Smooth muscle cell of the brain vasculature (primary cell): ENCODE data around the gene PDE11A.
"Not testable (repeated sequence)": the region's sequence is repeated elsewhere in the genome, so short reads cannot be mapped to it uniquely, and the experiment has no call there.

Source experiments
- DNase-seq: peaks from one replicate; pipeline ENCODE4 v3.0.0-alpha.2; 2012; ENCODE audit warnings: low read depth, low spot score

PDE11A gene

DNA sequence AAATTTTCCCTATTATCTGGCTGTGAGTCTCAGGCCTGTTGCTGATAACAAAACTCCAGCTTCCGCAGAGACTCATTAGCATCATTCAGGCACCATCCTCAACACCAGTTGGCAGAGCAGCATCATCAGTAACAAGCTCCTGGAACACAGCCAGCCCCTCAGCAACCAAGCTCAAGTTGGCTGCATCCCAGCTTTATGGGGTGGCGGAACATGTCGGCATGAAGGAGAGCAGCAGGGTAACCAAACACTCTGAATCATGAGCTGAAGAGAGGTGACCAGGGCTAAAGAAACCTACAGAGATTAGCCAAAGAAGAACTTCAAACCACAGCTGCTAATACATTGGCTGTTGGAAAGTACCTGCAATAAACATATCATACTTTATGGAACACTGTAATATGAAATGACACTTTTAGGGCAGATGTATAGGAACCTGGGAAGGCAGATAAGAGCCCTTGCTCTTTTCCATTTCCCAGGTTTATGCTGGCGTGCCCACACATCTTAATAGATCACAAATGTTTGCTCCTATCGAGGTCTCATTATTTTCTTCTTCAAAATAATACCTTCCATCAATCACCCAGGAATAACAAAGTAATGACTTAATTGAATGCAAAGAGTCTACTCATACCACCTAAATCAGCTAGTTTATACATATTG is 63.8 kb downstream of the PDE11A start:
- no peak for DNase-seq

DNA sequence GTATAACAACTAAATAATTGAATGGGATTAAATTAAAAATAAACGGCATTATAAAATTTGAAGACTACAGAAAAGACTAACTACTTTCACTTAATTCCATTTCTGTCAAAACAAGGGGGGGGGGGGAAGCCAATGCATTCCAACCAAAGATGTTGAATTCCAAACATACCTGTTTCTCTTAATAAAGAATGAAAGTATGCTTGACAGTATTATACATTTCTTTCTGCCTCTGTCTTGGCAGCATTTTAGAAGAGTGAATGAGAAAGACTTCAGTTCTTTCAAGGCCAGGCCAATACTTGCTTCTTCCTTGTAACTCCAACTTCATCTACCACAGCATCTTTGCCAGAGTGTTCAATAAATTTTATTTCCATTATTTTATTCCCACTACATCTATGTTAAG is 65.9 kb downstream of the PDE11A start:
- no peak for DNase-seq

DNA sequence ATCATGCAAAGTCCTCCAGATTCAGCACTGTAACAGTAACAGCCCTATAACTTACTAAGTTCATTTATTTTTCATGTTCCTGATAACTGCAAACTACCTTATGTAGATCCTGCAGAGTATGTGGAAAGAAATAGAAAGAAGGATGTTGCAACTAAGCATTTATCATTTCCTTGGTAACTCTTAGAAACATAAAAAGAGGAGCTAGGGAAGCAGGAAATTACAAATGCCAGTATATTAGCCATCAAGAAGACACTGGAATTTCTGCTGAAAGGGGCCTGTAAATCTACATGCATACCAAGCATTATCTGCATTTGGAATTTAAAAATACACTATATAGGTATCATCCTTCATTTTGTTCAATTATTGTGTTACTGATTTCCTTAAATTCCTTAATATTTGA is 66.8 kb downstream of the PDE11A start:
- DNase-seq, result no peak

DNA sequence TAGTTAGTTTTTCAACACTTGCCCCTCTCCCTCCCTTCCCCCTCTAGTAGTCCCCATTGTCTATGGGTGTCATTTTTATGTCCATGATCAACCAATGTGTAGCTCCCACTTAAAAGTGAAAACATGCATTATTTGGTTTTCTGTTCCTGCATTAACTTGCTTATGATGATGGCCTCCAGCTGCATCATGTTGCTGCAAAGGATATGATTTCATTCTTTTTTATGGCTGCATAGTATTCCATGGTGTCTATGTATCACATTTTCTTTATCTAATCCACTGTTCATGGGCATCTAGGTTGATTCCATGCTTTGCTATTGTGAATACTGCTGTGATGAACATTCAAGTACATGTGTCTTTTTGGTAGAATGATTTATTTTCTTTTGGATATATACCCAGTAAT is 70.5 kb downstream of the PDE11A start:
- no peak for DNase-seq

DNA sequence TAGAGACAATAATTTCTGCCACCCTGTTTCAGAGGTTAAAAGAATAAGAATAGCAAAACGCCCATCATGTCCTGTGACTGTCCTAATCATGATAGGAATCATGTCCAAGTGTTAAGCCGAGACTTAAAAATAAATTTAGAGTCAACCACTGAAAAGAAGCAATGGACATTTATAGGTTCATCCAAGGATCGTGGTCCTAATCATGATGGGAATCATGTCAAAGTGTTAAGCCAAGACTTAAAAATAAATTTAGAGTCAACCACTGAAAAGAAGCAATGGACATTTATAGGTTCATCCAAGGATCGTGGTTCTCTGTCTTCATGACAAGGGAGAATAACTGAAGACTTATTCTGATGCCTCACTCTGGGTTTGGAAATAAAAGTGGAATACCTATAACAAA is 73.6 kb downstream of the PDE11A start:
- DNase-seq, result no peak

DNA sequence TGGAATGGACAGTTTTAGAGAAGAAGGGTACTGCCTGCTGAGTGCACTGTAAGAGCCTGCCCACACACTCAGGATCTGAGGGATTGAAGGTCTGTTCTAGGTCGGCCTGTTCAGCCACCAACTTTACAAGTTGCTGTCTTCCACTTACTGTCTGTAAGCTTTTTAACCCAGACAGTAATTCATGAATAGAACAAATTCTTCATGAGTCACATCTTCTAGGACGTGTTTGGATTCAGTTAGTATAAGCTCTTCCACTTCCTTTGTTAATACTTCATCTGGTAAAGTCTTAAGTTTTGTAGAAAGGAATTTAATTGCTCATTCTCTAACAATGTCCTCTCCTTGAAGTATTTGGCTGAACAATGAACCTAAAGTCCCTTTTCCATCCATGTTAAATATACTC is 74.6 kb downstream of the PDE11A start:
- DNase-seq, result no peak

DNA sequence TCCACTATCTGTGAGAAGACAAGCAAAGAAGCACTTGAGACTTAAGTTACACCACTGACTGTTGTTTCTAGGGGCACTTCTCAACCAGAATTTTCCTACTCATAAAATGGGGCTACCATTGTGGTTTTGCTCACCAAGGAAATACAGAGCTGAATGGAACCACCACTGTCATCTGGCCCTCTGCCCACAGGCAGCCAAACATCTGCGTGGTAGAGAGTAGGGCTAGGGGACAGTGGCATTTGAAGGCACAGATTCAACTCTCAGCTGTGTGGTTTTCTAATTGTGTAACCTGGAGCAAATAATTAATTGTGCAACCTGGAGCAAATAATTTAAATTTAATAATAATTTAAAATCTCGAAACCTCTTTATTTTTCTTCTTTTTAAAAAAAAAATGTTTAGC is 79.6 kb downstream of the PDE11A start:
- no peak for DNase-seq

DNA sequence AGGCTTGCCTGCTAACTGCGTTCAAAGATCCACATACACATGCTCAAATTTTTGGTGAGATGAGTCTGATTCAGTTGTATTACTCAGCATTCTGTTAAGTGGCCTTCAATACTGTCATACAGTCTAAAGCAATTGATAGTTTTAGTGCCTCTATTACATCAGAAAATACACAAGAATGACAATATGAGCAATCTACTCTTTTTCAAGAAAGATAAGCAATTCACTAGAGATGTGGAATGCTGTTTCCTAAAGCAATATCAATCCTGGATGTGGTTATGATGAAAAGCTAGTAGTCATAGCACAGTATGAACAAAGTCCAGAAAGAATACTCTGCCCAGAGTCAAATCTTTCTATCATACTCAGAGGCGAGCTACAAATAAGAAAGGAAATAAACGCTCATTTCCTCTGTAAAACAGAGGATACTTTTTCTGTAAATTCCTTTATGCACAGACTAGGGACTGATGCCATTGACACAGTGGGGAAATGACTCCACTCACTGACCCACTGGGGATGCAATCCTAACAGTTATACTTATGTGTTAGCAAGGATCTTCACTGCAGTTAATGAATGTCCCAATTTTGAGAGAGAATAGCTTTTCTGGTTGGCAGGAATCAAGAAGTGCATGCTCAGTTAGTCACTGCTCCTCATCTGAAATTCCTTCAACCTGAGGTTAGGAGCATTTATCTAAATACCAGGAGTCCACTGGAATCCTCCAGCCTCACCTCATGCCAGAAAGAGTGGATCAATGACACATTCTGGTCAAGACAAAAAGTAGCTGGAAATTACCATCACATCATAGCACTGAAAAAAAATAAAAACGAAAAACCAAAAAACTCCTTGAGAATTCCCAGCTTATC is 83.3 kb downstream of the PDE11A start:
- no peak for DNase-seq

DNA sequence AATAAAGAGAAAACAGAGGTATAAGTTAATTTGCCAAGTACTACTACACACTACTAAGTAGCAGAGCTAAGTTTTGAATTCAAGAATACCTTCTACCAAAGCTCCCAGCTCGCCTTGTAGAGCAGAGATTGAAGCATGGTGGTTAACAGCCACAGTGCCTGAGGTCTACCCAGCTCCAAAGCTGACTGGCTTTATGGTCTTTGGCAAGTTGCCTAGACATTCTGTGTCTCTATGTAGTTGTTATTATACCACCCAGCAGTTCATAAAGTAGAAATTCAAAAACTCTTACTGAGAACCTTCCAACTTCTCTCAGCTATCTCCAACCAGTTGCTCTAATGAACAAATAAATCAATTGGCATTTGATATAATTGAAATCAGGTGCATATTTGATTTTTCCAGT is 87.8 kb downstream of the PDE11A start:
- DNase-seq, result no peak

DNA sequence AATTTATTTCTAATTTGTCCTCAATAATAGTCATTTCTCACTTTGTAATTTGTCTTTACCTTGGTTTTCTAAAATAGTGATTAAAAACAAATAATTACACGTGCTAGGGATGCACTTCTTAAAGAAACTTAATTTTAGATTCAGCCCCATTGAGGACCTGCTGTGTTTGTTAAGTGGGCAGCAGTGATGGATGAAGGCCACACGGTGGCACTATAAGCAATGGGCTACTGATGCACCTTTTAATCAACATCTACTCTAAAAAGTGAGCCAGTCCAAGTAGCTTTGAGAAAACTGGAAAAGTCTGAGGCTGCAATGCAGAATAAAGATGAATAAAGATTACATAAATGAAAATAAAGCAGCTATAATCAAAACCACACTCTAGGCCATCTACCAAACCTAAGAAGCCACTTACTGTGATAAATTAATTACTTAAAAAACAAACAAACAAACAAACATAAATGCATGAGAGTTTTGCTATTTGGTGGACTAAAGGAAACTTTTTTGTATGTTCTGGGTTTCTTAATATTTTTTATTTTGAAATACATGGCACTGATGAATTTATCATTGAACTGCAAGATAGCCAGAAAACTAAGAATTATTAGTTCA is 89.3 kb downstream of the PDE11A start:
- peak; percentile 9 for DNase-seq

DNA sequence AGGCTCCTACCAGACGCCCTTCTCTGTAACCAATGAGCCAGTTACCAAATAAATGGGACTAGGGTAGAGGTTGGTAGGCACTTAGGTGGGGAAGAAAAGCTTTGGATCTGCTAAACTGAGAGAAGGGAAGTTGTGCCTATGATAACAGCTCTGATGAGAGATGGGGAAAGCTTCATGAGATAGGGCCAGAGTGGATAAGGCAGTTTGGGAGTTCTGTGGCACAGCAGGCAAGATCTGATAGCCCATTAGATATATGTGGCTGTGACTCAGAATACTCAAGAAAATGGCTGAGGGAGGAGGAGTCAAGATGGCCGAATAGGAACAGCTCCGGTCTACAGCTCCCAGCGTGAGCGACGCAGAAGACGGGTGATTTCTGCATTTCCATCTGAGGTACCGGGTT is 99.8 kb downstream of the PDE11A start:
- DNase-seq, result no peak

DNA sequence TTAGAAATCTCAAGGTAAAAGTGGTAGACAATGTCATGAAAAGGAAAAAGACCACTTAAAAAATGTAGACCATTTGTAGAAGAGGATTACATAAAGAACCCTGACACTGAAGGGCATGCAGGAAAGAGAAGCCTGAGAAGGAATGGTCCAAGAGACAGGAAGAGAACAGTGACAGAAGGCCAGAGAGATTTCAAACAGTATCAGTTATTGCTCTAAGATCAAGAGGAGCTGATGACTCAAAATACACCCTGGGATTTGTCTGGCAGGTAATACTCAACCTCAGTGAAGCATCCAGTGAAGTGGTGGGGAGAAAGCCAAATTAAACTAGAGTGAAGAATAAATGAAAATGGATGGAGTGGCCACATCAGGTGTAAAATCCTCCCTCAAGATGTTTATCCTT is 100.5 kb downstream of the PDE11A start:
- no peak for DNase-seq

DNA sequence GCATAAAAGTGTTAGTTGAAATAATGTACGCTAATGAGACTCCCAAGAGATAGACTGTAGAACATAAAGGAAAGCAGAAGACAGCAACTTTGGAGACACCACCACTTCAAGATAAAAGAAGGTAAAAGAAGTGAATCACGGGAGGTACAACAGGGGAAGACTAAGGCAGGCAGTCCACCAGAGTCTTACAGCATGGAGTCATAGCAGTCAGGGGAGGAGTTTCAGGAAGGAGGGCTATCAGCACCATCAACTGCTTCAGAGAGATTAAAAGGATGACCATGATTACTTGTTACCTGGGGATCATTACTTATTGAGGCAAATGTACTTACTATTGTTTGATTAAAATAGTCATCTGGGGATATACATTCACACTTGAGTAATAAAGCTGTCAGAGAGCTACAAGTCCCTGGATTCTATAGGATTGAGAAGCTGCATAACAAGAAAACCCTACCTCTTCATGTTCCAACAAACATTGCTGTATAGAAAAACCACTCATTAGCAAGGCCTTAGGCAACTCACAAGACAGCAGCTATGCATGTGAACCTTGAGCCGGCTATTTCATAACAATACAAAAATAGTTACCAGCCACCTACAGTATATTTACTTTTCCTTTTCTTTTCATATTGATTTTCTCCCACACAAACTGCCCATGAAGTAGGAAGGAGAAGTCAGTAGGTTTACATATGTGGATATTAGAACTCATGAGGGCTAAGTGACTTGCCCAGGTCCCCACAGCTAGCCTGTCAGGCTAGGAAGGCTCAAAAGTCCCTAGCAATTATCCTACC is 101.7 kb downstream of the PDE11A start:
- no peak for DNase-seq

DNA sequence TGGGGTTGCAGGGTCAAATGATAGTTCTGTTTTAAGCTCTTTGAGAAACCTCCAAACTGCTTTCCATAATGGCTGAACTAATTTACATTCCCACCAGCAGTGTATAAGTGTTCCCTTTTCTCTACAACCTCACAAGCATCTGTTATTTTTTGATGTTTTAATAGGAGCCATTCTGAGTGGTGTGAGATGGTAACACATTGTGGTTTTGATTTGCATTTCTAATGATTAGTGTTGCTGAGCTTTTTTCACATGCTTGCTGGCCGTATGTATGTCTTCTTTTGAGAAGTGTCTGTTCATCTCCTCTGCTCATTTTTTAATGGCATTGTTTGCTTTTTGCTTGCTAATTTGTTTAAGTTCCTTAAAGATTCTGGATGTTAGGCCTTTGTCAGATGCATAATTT is 107.7 kb downstream of the PDE11A start:
- no peak for DNase-seq

DNA sequence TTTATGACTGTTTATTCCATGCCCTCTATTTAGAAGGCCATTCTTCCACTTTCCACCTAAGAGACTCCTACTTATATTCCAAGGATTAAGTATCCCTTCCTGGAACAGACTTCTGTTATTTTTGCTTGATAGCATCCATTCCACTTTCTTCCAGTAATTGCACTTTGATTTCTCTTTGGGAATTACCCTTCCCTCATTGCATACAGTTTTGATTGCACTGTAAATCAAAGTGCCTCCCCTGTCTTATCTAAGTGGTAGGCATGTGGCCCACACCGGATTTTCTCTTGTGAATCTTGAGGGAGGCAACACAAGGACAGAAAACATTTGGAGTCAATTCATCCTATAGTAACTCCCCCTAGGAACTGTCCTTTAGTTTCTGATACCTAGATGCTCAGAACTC is 120.4 kb downstream of the PDE11A start:
- DNase-seq, result no peak

DNA sequence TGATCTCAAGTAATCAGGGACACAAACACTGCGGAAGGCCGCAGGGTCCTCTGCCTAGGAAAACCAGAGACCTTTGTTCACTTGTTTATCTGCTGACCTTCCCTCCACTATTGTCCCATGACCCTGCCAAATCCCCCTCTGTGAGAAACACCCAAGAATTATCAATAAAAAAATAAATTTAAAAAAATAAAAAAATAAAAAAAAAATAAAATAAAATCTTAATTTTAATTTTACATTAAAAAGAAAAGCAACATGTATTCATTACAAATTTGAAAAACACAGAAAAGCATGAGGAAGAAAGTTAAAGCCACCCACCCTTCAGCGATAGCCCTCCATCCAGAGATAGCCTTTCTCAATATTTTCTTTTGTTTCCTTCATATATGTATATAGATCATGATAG is 125.0 kb downstream of the PDE11A start:
- DNase-seq, result not testable (repeated sequence)

DNA sequence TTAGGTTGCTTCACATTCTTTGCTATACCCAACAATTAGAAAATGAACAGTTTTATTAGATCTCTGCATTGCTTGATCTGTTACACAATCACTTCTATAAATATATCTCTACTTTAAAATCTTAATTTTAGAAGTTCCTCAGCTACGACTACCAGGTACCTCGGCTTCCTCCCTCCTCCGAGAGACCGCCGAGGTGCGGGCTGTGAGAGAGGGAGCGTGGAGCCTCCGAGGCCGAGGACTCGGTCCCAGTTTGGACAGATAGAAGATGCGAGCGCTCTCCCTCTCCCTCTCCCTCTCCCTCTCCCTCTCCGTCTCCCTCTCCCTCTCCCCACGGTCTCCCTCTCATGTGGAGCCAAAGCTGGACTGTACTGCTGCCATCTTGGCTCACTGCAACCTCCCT is 128.0 kb downstream of the PDE11A start:
- not testable (repeated sequence) for DNase-seq

DNA sequence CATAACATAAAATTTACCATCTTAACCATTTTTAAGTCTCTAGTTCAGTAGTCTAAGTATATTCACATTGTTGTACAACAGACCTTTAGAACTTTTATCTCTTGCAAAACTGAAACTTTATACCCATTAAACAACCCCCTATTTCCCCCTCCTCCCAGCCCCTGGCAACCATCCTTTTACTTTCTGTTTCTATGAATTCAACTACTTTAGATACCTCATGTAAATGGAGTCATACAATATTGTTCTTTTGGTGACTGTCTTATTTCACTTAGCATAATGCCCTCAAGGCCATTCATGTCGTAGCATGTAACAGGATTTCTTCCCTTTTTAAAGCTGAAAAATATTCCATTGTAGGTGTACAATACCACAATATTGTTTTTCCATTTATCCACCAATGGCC is 129.8 kb downstream of the PDE11A start:
- no peak for DNase-seq

DNA sequence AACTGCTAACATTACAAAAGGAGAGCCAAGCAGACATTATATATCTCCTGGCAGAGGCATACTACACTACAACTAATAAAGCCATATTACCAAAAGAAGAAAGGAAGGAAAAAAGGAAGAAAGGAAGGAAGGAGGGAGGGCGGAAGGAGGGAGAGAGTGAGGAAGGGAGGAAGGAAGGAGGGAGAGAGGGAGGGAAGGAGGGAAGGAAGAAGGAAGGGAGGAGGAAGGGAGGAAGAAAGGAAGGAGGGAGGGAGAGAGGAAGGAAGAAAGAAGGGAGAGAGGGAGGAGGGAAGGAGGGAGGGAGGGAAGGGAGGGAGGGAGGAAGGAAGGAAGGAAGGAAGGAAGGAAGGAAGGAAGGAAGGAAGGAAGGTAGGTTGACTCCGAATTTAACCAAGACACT is 133.4 kb downstream of the PDE11A start:
- no peak for DNase-seq

DNA sequence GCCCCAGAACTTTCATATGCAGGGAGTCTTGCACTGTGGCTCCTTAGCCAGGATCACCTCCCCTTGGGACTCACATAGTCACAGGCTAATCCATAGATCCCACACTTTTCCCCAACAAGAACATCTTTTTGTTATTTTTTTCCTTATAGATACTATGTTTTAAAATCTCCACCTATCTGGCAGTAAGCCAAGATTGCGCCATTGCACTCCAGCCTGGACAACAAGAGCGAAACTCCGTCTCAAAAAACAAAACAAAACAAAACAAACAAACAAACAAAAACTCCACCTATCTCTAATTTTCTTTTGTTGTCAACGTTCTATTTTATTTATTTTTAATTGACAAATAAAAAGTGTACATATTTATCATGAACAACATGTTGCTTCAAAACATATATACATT is 141.7 kb downstream of the PDE11A start:
- DNase-seq, result no peak

DNA sequence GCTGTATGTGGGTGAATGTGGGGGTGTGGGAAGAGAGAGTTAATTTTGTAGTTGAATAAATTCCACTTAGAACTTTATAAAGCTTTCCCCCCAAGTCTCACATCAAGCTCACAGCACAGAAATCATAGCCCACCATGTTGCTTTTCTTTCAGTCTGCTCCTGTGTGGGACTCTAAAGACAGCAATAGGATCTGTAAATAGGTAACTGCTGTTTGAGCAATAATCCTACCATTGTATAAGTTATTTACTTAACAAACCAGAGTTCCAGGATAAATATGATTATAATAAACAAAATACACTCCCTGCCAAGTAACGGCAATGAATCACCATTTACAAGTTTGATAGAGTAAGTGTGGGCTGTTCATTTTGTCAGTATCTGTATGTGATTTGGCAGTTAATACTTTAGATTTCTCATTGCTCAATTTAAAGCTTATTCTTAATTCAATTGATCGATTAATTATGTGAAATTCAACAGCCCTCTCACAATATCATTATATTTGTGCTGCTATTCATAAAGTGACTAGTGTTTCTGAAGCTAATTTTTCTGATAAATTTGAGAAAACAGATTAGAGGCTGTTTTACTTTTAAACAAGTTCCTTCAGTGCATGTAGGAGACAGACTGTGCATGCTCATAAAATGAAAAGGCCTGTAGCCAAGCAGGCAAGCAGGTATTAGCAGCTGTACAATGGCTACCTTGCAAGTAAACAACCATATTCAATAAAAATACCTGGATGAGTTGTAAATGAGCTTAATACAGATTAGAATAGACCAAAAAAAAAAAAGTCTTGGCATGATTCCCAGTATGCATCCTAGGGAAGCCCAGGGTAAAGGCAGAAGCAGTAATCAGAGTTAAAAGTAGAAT is 142.7 kb downstream of the PDE11A start:
- no peak for DNase-seq
